K562 (cell line): ENCODE data around the gene KPTN.

Source experiments
- CREB1 ChIP-seq, 2 experiments: sonication (generic) in 1 of 2; formaldehyde crosslinking in 1 of 2; IDR thresholded peaks; 2 replicates each; pipeline versions ENCODE4 v1.6.1 to v1.8.0; 2012 to 2022; ENCODE audit warnings: inconsistent platforms in 1 of 2, mild to moderate bottlenecking in 1 of 2, missing genetic modification reagents in 1 of 2, moderate library complexity in 1 of 2
- CREM ChIP-seq: IDR thresholded peaks from 2 replicates; pipeline ENCODE4 v1.6.1; 2014; ENCODE audit warnings: antibody characterized with exemption, low read depth
- SMARCE1 ChIP-seq: fragments of 450-650 bp; IDR thresholded peaks from 2 replicates; pipeline ENCODE4 v1.7.1; 2016; ENCODE audit warnings: mild to moderate bottlenecking
- SPI1 ChIP-seq: IDR thresholded peaks from 2 replicates; pipeline ENCODE4 v1.6.1; 2011; ENCODE audit warnings: low read depth, low read length, control low read depth, borderline replicate concordance
- SREBF2 ChIP-seq: sonication (generic); formaldehyde crosslinking; IDR thresholded peaks from 2 replicates; pipeline ENCODE4 v1.4.0; 2020; ENCODE audit warnings: mild to moderate bottlenecking, missing genetic modification reagents
- ZNF140 ChIP-seq: fragments of 250-450 bp; sonication (Bioruptor Pico); IDR thresholded peaks from 2 replicates; pipeline ENCODE4 v1.8.0; 2021; ENCODE audit warnings: moderate library complexity, mild to moderate bottlenecking, inconsistent platforms
- TF ChIP-seq, protein P1 (sequence below), 3 experiments: IDR thresholded peaks in 2 of 3; conservative IDR thresholded peaks in 1 of 3; 2 replicates each; pipeline ENCODE4 v1.5.1; 2011 to 2012; ENCODE audit warnings: low read length in 3 of 3, mild to moderate bottlenecking in 3 of 3, control low read depth in 2 of 3, improper control_type of control experiment in 1 of 3, inconsistent platforms in 1 of 3, low read depth in 1 of 3, mixed read lengths in 1 of 3, moderate library complexity in 1 of 3; ENCODE audit not compliant: insufficient read depth in 2 of 3

DNA sequence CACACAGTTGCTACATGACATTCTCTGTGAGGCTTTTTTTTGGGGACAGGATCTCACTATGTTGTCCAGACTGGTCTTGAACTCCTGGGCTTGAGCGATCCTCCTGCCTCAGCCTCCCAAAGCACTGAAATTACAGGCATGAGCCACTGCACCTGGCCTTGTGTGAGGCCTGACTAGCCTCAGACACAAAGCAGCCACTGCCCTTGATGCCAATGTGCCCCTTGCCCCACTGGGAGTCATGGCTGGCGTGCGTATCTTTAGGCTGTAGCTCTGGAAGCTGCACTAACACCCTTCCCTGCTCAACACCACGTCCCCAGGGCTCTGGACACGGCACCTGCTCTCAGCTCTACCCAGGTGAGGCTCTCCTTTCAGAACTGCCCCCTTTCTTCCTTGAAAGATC lies 14.5 kb upstream of the KPTN start:
- TF ChIP-seq ZNF140 (CRISPR knock-in tag) = no peak
- TF ChIP-seq SREBF2 = no peak
- no peak for TF ChIP-seq CREB1 (IDR thresholded peaks at IDR 0.05)
- no peak for TF ChIP-seq CREB1 (CRISPR knock-in tag; IDR thresholded peaks at IDR 0.05)
- TF ChIP-seq, protein P1, sequence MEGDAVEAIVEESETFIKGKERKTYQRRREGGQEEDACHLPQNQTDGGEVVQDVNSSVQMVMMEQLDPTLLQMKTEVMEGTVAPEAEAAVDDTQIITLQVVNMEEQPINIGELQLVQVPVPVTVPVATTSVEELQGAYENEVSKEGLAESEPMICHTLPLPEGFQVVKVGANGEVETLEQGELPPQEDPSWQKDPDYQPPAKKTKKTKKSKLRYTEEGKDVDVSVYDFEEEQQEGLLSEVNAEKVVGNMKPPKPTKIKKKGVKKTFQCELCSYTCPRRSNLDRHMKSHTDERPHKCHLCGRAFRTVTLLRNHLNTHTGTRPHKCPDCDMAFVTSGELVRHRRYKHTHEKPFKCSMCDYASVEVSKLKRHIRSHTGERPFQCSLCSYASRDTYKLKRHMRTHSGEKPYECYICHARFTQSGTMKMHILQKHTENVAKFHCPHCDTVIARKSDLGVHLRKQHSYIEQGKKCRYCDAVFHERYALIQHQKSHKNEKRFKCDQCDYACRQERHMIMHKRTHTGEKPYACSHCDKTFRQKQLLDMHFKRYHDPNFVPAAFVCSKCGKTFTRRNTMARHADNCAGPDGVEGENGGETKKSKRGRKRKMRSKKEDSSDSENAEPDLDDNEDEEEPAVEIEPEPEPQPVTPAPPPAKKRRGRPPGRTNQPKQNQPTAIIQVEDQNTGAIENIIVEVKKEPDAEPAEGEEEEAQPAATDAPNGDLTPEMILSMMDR (IDR thresholded peaks at IDR 0.05 in 2 of 3, conservative IDR thresholded peaks at IDR 0.05 in 1 of 3; ENCODE audit: insufficient read depth in 2 of 3, low read depth in 1 of 3, low read length in 3 of 3) = no peak
- TF ChIP-seq SPI1 = no peak
- no peak for TF ChIP-seq CREM
- no peak for TF ChIP-seq SMARCE1
